ENCODE results near the gene SMIM38. TPM values are rescaled to one million over a fixed set of nuclear protein-coding genes. Genes with fewer than 3 reads are reported as not detected.

Gene SMIM38
- polyA plus RNA-seq, 1 of the 3 experiments (the other 2 are of a cell fraction), result 0.13 TPM

GRCh38 chr11:69172674-69173073, 16.9 kb downstream of the SMIM38 start:
- DNase-seq, result no peak
- Histone ChIP-seq H3F3A (replicated peaks; ENCODE audit: insufficient read depth) (no peaks in the 10 kb centered on the region), H3K4me2 (no peak overlapping the region), H3K79me2 (ENCODE audit: insufficient read depth) (no peaks in the 10 kb centered on the region), H3K4me3 (ENCODE audit: low read depth in 2 of 2, low read length in 1 of 2) (no peak overlapping the region), H3K27me3 (ENCODE audit: insufficient read depth) (no peaks in the 10 kb centered on the region), H3K9me2 (no peaks in the 10 kb centered on the region), H3K9ac (no peak overlapping the region), H4K20me1 (ENCODE audit: insufficient read depth) (no peaks in the 10 kb centered on the region), H3K27ac (ENCODE audit: low read depth in 2 of 2, low read length in 1 of 2) (no peak overlapping the region), H2AFZ (ENCODE audit: low read depth) (no peak overlapping the region), H3K4me1 (ENCODE audit: control insufficient read depth in 1 of 2, insufficient read depth in 2 of 2, low read depth in 1 of 2, low read length in 1 of 2) (peaks cover 0 to 5% of the 10 kb centered on the region in 2 experiments; a peak in 1 of 4 replicates), H3K9me3 (no peaks in the 10 kb centered on the region), H3K36me3 (replicated peaks in 1 of 2; ENCODE audit: control insufficient read depth in 1 of 2, insufficient read depth in 2 of 2, low read length in 1 of 2) (no peaks in the 10 kb centered on the region)
- POLR2A ChIA-PET, result no interaction called here
- 14% methylated on average over 1 of the region's 1 CpG for WGBS (ENCODE audit: low lambda C conversion rate)
- TF ChIP-seq RCOR1 (IDR thresholded peaks at IDR 0.05; ENCODE audit: low read length), result no peak
- no peak for TF ChIP-seq FOXJ3 (CRISPR knock-in tag; IDR thresholded peaks at IDR 0.05)
- TF ChIP-seq GATA2 (CRISPR knock-in tag; IDR thresholded peaks at IDR 0.05), result no peak
- TF ChIP-seq, protein P1, sequence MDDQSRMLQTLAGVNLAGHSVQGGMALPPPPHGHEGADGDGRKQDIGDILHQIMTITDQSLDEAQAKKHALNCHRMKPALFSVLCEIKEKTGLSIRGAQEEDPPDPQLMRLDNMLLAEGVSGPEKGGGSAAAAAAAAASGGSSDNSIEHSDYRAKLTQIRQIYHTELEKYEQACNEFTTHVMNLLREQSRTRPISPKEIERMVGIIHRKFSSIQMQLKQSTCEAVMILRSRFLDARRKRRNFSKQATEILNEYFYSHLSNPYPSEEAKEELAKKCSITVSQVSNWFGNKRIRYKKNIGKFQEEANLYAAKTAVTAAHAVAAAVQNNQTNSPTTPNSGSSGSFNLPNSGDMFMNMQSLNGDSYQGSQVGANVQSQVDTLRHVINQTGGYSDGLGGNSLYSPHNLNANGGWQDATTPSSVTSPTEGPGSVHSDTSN (IDR thresholded peaks at IDR 0.05), result no peak
- TF ChIP-seq FOXM1 (IDR thresholded peaks at IDR 0.05; ENCODE audit: low read depth), result no peak
- no peak for TF ChIP-seq ELF1 (IDR thresholded peaks at IDR 0.05)
- TF ChIP-seq MXI1 (IDR thresholded peaks at IDR 0.05; ENCODE audit: low read depth, low read length), result no peak
- no peak for TF ChIP-seq RXRA (IDR thresholded peaks at IDR 0.05; ENCODE audit: borderline replicate concordance, low read depth)
- TF ChIP-seq, protein P2, sequence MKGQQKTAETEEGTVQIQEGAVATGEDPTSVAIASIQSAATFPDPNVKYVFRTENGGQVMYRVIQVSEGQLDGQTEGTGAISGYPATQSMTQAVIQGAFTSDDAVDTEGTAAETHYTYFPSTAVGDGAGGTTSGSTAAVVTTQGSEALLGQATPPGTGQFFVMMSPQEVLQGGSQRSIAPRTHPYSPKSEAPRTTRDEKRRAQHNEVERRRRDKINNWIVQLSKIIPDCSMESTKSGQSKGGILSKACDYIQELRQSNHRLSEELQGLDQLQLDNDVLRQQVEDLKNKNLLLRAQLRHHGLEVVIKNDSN (IDR thresholded peaks at IDR 0.05; ENCODE audit: borderline replicate concordance, low read depth), result no peak
- no peak for TF ChIP-seq NRF1 (IDR thresholded peaks at IDR 0.05; ENCODE audit: low read depth, low read length)
- TF ChIP-seq IRF3 (IDR thresholded peaks at IDR 0.05; ENCODE audit: low read depth, low read length), result no peak
- no peak for TF ChIP-seq YY1 (IDR thresholded peaks at IDR 0.05; ENCODE audit: low read depth)
- TF ChIP-seq, protein P3, sequence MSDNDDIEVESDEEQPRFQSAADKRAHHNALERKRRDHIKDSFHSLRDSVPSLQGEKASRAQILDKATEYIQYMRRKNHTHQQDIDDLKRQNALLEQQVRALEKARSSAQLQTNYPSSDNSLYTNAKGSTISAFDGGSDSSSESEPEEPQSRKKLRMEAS (IDR thresholded peaks at IDR 0.05; ENCODE audit: low read depth), result no peak
- no peak for TF ChIP-seq EP300 (IDR thresholded peaks at IDR 0.05; ENCODE audit: borderline replicate concordance in 1 of 2, low read depth in 1 of 2, low read length in 1 of 2)
- no peak for TF ChIP-seq JUND (IDR thresholded peaks at IDR 0.05)
- no peak for TF ChIP-seq SIN3A (IDR thresholded peaks at IDR 0.05; ENCODE audit: borderline replicate concordance, low read depth, low read length)
- TF ChIP-seq, protein P4, sequence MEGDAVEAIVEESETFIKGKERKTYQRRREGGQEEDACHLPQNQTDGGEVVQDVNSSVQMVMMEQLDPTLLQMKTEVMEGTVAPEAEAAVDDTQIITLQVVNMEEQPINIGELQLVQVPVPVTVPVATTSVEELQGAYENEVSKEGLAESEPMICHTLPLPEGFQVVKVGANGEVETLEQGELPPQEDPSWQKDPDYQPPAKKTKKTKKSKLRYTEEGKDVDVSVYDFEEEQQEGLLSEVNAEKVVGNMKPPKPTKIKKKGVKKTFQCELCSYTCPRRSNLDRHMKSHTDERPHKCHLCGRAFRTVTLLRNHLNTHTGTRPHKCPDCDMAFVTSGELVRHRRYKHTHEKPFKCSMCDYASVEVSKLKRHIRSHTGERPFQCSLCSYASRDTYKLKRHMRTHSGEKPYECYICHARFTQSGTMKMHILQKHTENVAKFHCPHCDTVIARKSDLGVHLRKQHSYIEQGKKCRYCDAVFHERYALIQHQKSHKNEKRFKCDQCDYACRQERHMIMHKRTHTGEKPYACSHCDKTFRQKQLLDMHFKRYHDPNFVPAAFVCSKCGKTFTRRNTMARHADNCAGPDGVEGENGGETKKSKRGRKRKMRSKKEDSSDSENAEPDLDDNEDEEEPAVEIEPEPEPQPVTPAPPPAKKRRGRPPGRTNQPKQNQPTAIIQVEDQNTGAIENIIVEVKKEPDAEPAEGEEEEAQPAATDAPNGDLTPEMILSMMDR (IDR thresholded peaks at IDR 0.05), result no peak
- TF ChIP-seq RFX5 (IDR thresholded peaks at IDR 0.05; ENCODE audit: low read length), result no peak
- CTCF ChIA-PET, result no interaction called here

Measured in SK-N-SH (cell line).